ENCODE results near the gene VIL1. TPM values are rescaled to one million over a fixed set of nuclear protein-coding genes. Genes with fewer than 3 reads are reported as not detected.

The VIL1 gene
- total RNA-seq, 2 experiments from 2014 or later = not detected

DNA sequence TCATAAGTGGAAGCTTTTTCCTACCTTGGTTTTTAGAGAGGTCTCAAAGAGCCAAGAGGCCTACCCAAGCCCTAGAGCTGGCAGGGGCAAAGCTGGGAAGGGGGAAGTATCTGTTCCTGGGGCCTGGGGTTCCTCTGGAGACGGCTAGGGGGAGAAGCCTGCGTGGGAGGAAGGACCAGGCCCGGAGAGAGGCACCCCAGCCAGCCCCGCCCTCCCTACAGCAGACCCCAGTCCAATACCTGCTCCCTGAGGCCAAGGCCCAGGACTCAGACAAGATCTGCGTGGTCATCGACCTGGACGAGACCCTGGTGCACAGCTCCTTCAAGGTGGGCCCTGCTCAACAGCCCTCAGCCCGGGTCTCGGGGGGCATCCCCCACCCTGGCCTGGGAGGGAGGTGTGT lies 17.0 kb upstream of the VIL1 start:
- H3K4me1 Mint-ChIP-seq (ENCODE audit: low read depth) = peaks cover 60% of the 10 kb centered on the region

DNA sequence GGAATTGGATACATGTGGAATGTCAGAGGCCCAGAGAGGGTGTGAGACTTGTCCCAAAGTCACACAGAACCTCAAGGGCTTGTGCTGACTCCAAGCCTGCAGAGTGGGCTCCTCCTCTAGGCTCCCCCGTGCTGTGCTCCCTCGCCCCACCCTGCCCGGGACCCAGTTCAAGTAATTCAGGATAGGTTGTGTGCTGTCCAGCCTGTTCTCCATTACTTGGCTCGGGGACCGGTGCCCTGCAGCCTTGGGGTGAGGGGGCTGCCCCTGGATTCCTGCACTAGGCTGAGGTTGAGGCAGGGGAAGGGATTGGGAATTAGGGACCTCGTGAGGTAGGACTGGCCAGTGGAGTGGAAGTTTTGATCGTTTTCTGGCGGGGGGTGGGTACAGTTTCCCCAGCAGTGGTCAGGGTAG lies 16.4 kb upstream of the VIL1 start:
- H3K27me3 Mint-ChIP-seq (ENCODE audit: low read depth) = no peaks in the 10 kb centered on the region
- POLR2A ChIA-PET = no interaction called here
- CTCF ChIA-PET = interaction anchor here (3.2 kb wide), 1 partner anchor 63 kb away, joined by 10 read pairs; no protein-coding TSS in a partner anchor
- DNase-seq (no peak), ATAC-seq (no peak)
- H3K36me3 Mint-ChIP-seq (ENCODE audit: low read depth) = peaks cover 42% of the 10 kb centered on the region
- H3K9me3 Mint-ChIP-seq (ENCODE audit: insufficient read depth) = no peaks in the 10 kb centered on the region
- no peak overlapping the region for H3K27ac Mint-ChIP-seq
- H3K4me3 Mint-ChIP-seq = no peak overlapping the region
- H3K4me1 Mint-ChIP-seq (ENCODE audit: low read depth) = peaks cover 61% of the 10 kb centered on the region

More for the DNA sequence above, 17.0 kb upstream of the VIL1 start:
- no peak for DNase-seq
- POLR2A ChIA-PET = interaction anchor here (0.6 to 0.9 kb wide), 2 partner anchors 124 to 166 kb away, joined by 3 read pairs; partner anchors contain the start of gene USP37
- Mint-ChIP-seq H3K36me3 (ENCODE audit: low read depth) (peaks cover 42% of the 10 kb centered on the region), H3K9me3 (ENCODE audit: insufficient read depth) (no peaks in the 10 kb centered on the region), H3K27ac (peak overlapping the region; percentile 74), H3K4me3 (peak overlapping the region; percentile 96), H3K27me3 (ENCODE audit: low read depth) (no peaks in the 10 kb centered on the region)
- no peak for ATAC-seq
- CTCF ChIA-PET = interaction anchor here (1.0 to 3.2 kb wide), 2 partner anchors 64 to 128 kb away, joined by 3 to 10 read pairs; no protein-coding TSS in a partner anchor

GRCh38 chr2:218402911-218403411 lies 16.0 kb upstream of the VIL1 start:
- no peak overlapping the region for H3K27ac Mint-ChIP-seq
- no peaks in the 10 kb centered on the region for H3K9me3 Mint-ChIP-seq (ENCODE audit: insufficient read depth)
- POLR2A ChIA-PET = interaction anchor here (1.1 kb wide), 1 partner anchor 64 kb away, joined by 3 read pairs; no protein-coding TSS in a partner anchor
- ATAC-seq (no peak), DNase-seq (no peak)
- CTCF ChIA-PET = interaction anchor here (0.6 kb wide), 1 partner anchor 63 kb away, joined by 3 read pairs; no protein-coding TSS in a partner anchor
- no peaks in the 10 kb centered on the region for H3K27me3 Mint-ChIP-seq (ENCODE audit: low read depth)
- no peak overlapping the region for H3K4me3 Mint-ChIP-seq
- H3K4me1 Mint-ChIP-seq (ENCODE audit: low read depth) = peaks cover 61% of the 10 kb centered on the region
- H3K36me3 Mint-ChIP-seq (ENCODE audit: low read depth) = peaks cover 42% of the 10 kb centered on the region

GRCh38 chr2:218403810-218404209 lies 15.1 kb upstream of the VIL1 start:
- Mint-ChIP-seq H3K9me3 (ENCODE audit: insufficient read depth) (no peaks in the 10 kb centered on the region), H3K36me3 (ENCODE audit: low read depth) (peaks cover 42% of the 10 kb centered on the region), H3K4me1 (ENCODE audit: low read depth) (peaks cover 65% of the 10 kb centered on the region), H3K27me3 (ENCODE audit: low read depth) (no peaks in the 10 kb centered on the region), H3K4me3 (no peak overlapping the region), H3K27ac (peak overlapping the region; percentile 58)
- ATAC-seq (no peak), DNase-seq (no peak)
- POLR2A ChIA-PET = interaction anchor here (0.6 to 1.1 kb wide), 3 partner anchors 63 to 243 kb away, joined by 3 to 4 read pairs (median 4); no protein-coding TSS in a partner anchor
- CTCF ChIA-PET = no interaction called here

- ATAC-seq (no peak), DNase-seq (no peak)
- Mint-ChIP-seq H3K27ac (peak overlapping the region; percentile 58), H3K27me3 (ENCODE audit: low read depth) (no peaks in the 10 kb centered on the region), H3K36me3 (ENCODE audit: low read depth) (peaks cover 42% of the 10 kb centered on the region), H3K4me3 (no peak overlapping the region), H3K9me3 (ENCODE audit: insufficient read depth) (no peaks in the 10 kb centered on the region), H3K4me1 (ENCODE audit: low read depth) (peaks cover 65% of the 10 kb centered on the region)
- POLR2A ChIA-PET = interaction anchor here (0.6 to 1.7 kb wide), 5 partner anchors 7 to 243 kb away, joined by 3 to 5 read pairs (median 4); no protein-coding TSS in a partner anchor
- CTCF ChIA-PET = interaction anchor here (1.0 to 1.9 kb wide), 5 partner anchors 8 to 132 kb away, joined by 3 to 13 read pairs (median 4); no protein-coding TSS in a partner anchor
These were observed 14.4 kb upstream of the VIL1 start for GRCh38 chr2:218404351-218405085.

- peak overlapping the region; percentile 88 for H3K27ac Mint-ChIP-seq
- ATAC-seq = no peak
- H3K27me3 Mint-ChIP-seq (ENCODE audit: low read depth) = no peaks in the 10 kb centered on the region
- H3K36me3 Mint-ChIP-seq (ENCODE audit: low read depth) = peaks cover 40% of the 10 kb centered on the region
- ChIA-PET CTCF (interaction anchor here (1.0 to 1.9 kb wide), 5 partner anchors 9 to 133 kb away, joined by 3 to 13 read pairs (median 4); no protein-coding TSS in a partner anchor), POLR2A (interaction anchor here (1.0 to 1.7 kb wide), 3 partner anchors 8 to 119 kb away, joined by 3 to 5 read pairs (median 4); no protein-coding TSS in a partner anchor)
- no peaks in the 10 kb centered on the region for H3K9me3 Mint-ChIP-seq (ENCODE audit: insufficient read depth)
- H3K4me1 Mint-ChIP-seq (ENCODE audit: low read depth) = peaks cover 65% of the 10 kb centered on the region
- no peak for DNase-seq
- peak overlapping the region; percentile 65 for H3K4me3 Mint-ChIP-seq
These were observed 13.7 kb upstream of the VIL1 start for GRCh38 chr2:218405086-218405745.

GRCh38 chr2:218405746-218406208 lies 13.1 kb upstream of the VIL1 start:
- ATAC-seq = no peak
- H3K27me3 Mint-ChIP-seq (ENCODE audit: low read depth) = no peaks in the 10 kb centered on the region
- H3K9me3 Mint-ChIP-seq (ENCODE audit: insufficient read depth) = no peaks in the 10 kb centered on the region
- H3K4me1 Mint-ChIP-seq (ENCODE audit: low read depth) = peaks cover 65% of the 10 kb centered on the region
- H3K4me3 Mint-ChIP-seq = peak overlapping the region; percentile 65
- DNase-seq = no peak
- peak overlapping the region; percentile 88 for H3K27ac Mint-ChIP-seq
- H3K36me3 Mint-ChIP-seq (ENCODE audit: low read depth) = peaks cover 40% of the 10 kb centered on the region
- POLR2A ChIA-PET = interaction anchor here (1.7 kb wide), 2 partner anchors 8 to 10 kb away, joined by 3 to 5 read pairs; no protein-coding TSS in a partner anchor
- CTCF ChIA-PET = interaction anchor here (1.1 to 1.9 kb wide), 3 partner anchors 9 to 133 kb away, joined by 4 to 13 read pairs (median 6); no protein-coding TSS in a partner anchor

DNA sequence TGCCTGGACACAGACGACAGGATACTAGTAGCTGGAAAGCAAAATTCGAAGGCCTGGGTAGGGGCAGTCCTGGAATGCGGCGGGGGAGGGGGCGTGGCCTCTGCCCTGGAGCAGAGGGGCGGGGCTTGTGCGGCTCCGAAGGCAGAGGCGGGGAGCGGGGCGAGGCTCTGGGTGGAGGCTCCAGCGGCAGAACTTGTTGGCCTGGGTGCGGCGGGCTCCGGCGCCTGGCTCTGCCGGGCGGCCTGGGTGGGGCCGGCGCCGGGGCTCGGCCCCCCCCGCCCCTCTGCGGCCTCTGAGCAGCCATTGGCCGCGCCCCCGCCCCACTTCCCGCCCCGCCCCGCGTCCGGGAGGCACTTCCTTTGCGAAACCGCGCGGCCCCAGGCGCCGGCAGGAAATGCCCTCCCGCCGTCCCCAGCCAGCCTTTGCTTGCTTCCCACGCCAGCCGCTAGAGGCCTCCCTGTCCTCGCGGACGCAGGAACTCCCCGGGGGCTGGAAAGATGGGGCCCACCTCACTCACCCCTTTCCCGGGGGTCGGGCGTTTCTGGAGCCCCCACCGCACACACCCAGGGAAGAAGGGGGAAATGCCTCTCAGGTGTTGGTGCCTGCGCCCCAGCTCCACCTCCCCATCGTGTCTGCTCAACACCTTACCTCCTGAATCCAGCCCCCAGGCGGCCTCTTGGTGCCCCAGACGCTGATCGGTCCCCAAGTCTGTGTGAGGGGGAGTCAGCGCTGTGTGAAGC lies 12.5 kb upstream of the VIL1 start:
- no peaks in the 10 kb centered on the region for H3K9me3 Mint-ChIP-seq (ENCODE audit: insufficient read depth)
- H3K4me1 Mint-ChIP-seq (ENCODE audit: low read depth) = peaks cover 65% of the 10 kb centered on the region
- POLR2A ChIA-PET = interaction anchor here (0.5 to 3.8 kb wide), 5 partner anchors 9 to 848 kb away, joined by 3 to 15 read pairs (median 3); partner anchors contain the start of genes BCS1L and ZNF142
- ATAC-seq (peak; percentile 88), DNase-seq (peak; percentile 97)
- no peaks in the 10 kb centered on the region for H3K27me3 Mint-ChIP-seq (ENCODE audit: low read depth)
- CTCF ChIA-PET = interaction anchor here (1.0 to 1.9 kb wide), 4 partner anchors 10 to 164 kb away, joined by 3 to 13 read pairs (median 4); no protein-coding TSS in a partner anchor
- peak overlapping the region; percentile 72 for H3K4me3 Mint-ChIP-seq
- peaks cover 39% of the 10 kb centered on the region for H3K36me3 Mint-ChIP-seq (ENCODE audit: low read depth)
- peak overlapping the region; percentile 90 for H3K27ac Mint-ChIP-seq

DNA sequence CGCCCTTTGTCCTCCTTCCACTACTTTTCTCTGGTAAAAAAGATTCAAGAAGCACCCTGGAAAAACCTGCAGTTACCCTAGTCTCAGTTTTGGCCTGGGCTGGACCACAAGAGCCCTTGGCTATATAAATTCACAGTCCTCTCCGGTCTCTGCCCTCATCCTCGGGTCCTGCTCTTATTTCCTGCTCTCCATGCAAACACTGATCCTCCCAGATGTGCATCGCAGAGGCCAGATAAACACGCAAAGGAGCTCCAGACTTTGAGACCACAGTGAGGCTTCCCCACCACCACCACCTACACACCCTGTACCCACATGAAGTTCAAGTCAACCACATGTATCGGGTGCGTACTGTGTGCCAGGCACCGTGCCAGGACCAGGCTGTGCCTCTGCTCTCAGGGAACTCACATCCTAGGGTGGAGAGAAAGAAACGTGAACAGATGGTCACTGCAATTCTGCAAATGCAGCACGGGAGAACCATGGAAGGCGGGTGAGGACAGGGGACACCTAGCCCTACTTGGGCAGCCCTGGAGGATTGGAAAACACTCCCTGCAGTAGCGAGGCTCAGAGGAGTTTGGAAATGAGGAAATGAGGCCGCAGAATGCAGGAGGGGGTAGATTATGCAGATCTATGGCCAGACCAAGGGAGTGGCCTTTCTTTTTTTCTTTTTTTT lies 11.8 kb upstream of the VIL1 start:
- CTCF ChIA-PET = interaction anchor here (0.7 to 1.4 kb wide), 5 partner anchors 12 to 164 kb away, joined by 3 to 4 read pairs (median 3); no protein-coding TSS in a partner anchor
- DNase-seq (peak; percentile 66), ATAC-seq (peak; percentile 10)
- H3K4me3 Mint-ChIP-seq = peak overlapping the region; percentile 72
- H3K27ac Mint-ChIP-seq = peak overlapping the region; percentile 90
- POLR2A ChIA-PET = interaction anchor here (0.5 to 3.8 kb wide), 6 partner anchors 10 to 847 kb away, joined by 3 to 15 read pairs (median 3); partner anchors contain the start of genes BCS1L and ZNF142
- no peaks in the 10 kb centered on the region for H3K27me3 Mint-ChIP-seq (ENCODE audit: low read depth)
- H3K36me3 Mint-ChIP-seq (ENCODE audit: low read depth) = peaks cover 32% of the 10 kb centered on the region
- peaks cover 59% of the 10 kb centered on the region for H3K4me1 Mint-ChIP-seq (ENCODE audit: low read depth)
- no peaks in the 10 kb centered on the region for H3K9me3 Mint-ChIP-seq (ENCODE audit: insufficient read depth)

DNA sequence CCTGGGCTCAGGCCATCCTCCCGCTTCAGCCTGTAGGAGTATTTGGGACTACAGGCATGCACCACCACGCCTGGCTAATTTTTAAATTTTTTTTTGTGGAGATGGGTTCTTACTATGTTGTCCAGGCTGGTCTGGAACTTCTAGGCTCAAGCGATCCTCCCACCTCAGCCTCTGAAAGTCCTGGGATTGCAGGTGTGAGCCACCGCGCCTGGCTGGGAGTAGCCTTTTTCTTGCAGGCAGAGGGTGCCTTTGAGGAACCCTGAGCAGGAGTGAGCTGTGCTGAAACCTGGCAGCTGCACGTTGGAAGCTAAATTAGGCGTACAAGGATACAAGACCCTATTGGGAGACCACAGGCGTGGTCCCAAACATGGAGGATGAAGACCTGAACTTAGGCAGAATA lies 11.2 kb upstream of the VIL1 start:
- Mint-ChIP-seq H3K27me3 (ENCODE audit: low read depth) (no peaks in the 10 kb centered on the region), H3K4me1 (ENCODE audit: low read depth) (peaks cover 58% of the 10 kb centered on the region), H3K27ac (peak overlapping the region; percentile 33), H3K4me3 (no peak overlapping the region), H3K9me3 (ENCODE audit: insufficient read depth) (no peaks in the 10 kb centered on the region), H3K36me3 (ENCODE audit: low read depth) (peaks cover 26% of the 10 kb centered on the region)
- ChIA-PET POLR2A (interaction anchor here (0.9 to 3.8 kb wide), 4 partner anchors 11 to 179 kb away, joined by 3 to 15 read pairs (median 3); no protein-coding TSS in a partner anchor), CTCF (interaction anchor here (0.8 to 1.7 kb wide), 4 partner anchors 11 to 113 kb away, joined by 3 to 6 read pairs (median 4); no protein-coding TSS in a partner anchor)
- no peak for DNase-seq
- ATAC-seq = no peak
